Measurements from ENCODE around the gene GALC. TPM values are rescaled to one million over a fixed set of nuclear protein-coding genes. Genes with fewer than 3 reads are reported as not detected.

Gene GALC
- total and polyA plus RNA-seq, 9 of the 15 experiments (the other 6 are each of a cell fraction or from before 2014, with no cell fraction given) = 1.6 to 15.0 (median 7.3) TPM

- TF ChIP-seq, protein P1, sequence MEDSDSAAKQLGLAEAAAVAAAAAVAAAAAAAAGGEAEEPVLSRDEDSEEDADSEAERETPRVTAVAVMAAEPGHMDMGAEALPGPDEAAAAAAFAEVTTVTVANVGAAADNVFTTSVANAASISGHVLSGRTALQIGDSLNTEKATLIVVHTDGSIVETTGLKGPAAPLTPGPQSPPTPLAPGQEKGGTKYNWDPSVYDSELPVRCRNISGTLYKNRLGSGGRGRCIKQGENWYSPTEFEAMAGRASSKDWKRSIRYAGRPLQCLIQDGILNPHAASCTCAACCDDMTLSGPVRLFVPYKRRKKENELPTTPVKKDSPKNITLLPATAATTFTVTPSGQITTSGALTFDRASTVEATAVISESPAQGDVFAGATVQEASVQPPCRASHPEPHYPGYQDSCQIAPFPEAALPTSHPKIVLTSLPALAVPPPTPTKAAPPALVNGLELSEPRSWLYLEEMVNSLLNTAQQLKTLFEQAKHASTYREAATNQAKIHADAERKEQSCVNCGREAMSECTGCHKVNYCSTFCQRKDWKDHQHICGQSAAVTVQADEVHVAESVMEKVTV (CRISPR knock-in tag; IDR thresholded peaks at IDR 0.05) = peak; percentile 91
- TF ChIP-seq RAD21 (CRISPR knock-in tag; conservative IDR thresholded peaks at IDR 0.05 in 1 of 2, IDR thresholded peaks at IDR 0.05 in 1 of 2) (peak; percentile 89 to 91), RB1 (IDR thresholded peaks at IDR 0.05; ENCODE audit: low read depth) (0 out of 2 replicates have a peak, but pooled peaks have one; percentile 49), KLF16 (IDR thresholded peaks at IDR 0.05) (peak; percentile 59; the same call in 1 of the 2 replicates), CTBP1 (IDR thresholded peaks at IDR 0.05; ENCODE audit: borderline replicate concordance) (0 out of 2 replicates have a peak, but pooled peaks have one; percentile 25)
Observed at GRCh38 chr14:88013750-88014349, 20.9 kb upstream of the GALC start (continued).

DNA sequence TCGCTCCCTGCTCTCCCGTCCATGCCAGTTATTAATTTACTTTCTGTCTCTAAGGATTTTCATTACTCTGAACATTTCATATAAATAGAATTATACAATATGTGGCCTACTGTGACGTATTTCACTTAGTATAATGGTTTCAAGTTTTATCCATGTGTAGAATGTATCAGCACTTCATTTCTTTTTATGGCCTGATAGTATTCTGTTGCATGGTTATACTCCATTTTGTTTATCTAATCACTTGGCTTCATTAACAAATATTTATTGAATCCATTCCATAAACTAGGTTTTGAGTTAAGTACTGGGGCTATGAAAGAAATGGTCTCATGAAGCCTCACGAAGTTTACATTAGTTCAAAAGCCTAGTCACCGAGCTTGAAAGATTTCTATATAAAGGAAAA is 19.5 kb upstream of the GALC start:
- ATAC-seq = no peak
- no TSS peak for BruUV-seq (replicated peaks)
- no peak overlapping the region for H3K27ac ChIP-seq (ENCODE audit: extremely low read depth, low read depth, low read length)
- no peaks in the 10 kb centered on the region for H3K9me3 ChIP-seq (replicated peaks; ENCODE audit: control insufficient read depth, insufficient read depth, low read depth, low read length)
- no peak for DNase-seq (ENCODE audit: extremely low read depth in 1 of 4, low spot score in 3 of 4)
- ChIA-PET POLR2A (no interaction called here), CTCF (ENCODE audit: low intra/inter-chr PET ratio) (no interaction called here)
- in situ Hi-C loops (cut with MboI) (loop anchor here (10.0 kb wide), 1 partner anchor 162 kb away; no protein-coding TSS in a partner anchor), intact Hi-C loops (cut with micrococcal nuclease) (loop anchor here (2.0 to 5.0 kb wide), 3 partner anchors 130 to 222 kb away; no protein-coding TSS in a partner anchor)
- no peaks in the 10 kb centered on the region for H3K36me3 ChIP-seq (ENCODE audit: control insufficient read depth, insufficient read depth, low read length)
- 18% methylated on average over 5 of the region's 5 CpGs for WGBS (ENCODE audit: insufficient coverage, low coverage, missing lambda C conversion rate)
- FAIRE-seq = no peak
- H3K4me1 ChIP-seq (replicated peaks in 1 of 2; ENCODE audit: control insufficient read depth in 2 of 2, insufficient read depth in 2 of 2, low read length in 2 of 2) = no peaks in the 10 kb centered on the region
- H3K9me1 ChIP-seq (ENCODE audit: control insufficient read depth, insufficient read depth, low read length) = no peaks in the 10 kb centered on the region
- no peak overlapping the region for H2AFZ ChIP-seq (ENCODE audit: low read depth, low read length)
- no peak overlapping the region for H3K4me3 ChIP-seq
- no peaks in the 10 kb centered on the region for H3K27me3 ChIP-seq (ENCODE audit: control insufficient read depth in 2 of 2, insufficient read depth in 2 of 2, low read length in 2 of 2)
- no peaks in the 10 kb centered on the region for H4K20me1 ChIP-seq (replicated peaks; ENCODE audit: control insufficient read depth, insufficient read depth, low read length)
- H3K9ac ChIP-seq (ENCODE audit: insufficient read depth in 1 of 2, low read depth in 2 of 2, low read length in 2 of 2) = no peak overlapping the region
- no peaks in the 10 kb centered on the region for H3K79me2 ChIP-seq (ENCODE audit: control insufficient read depth, insufficient read depth, low read length)
- no peak overlapping the region for H3K4me2 ChIP-seq (ENCODE audit: insufficient read depth, low read length)
- no peak for TF ChIP-seq HDAC3 (IDR thresholded peaks at IDR 0.05; ENCODE audit: borderline replicate concordance, partially characterized antibody)
- TF ChIP-seq LEF1 (IDR thresholded peaks at IDR 0.05) = no peak
- no peak for TF ChIP-seq MTF1 (CRISPR knock-in tag; IDR thresholded peaks at IDR 0.05; ENCODE audit: borderline replicate concordance)
- TF ChIP-seq ZNF764 (CRISPR knock-in tag; IDR thresholded peaks at IDR 0.05; ENCODE audit: low read depth) = no peak
- TF ChIP-seq, protein P2, sequence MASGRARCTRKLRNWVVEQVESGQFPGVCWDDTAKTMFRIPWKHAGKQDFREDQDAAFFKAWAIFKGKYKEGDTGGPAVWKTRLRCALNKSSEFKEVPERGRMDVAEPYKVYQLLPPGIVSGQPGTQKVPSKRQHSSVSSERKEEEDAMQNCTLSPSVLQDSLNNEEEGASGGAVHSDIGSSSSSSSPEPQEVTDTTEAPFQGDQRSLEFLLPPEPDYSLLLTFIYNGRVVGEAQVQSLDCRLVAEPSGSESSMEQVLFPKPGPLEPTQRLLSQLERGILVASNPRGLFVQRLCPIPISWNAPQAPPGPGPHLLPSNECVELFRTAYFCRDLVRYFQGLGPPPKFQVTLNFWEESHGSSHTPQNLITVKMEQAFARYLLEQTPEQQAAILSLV (tag; IDR thresholded peaks at IDR 0.05) = no peak
- no peak for TF ChIP-seq TEAD4 (IDR thresholded peaks at IDR 0.05; ENCODE audit: low read length)
- TF ChIP-seq TEAD4 (CRISPR knock-in tag; IDR thresholded peaks at IDR 0.05; ENCODE audit: borderline replicate concordance) = no peak
- TF ChIP-seq HINFP (tag; conservative IDR thresholded peaks at IDR 0.05; ENCODE audit: low read depth) = no peak
- TF ChIP-seq, protein P3, sequence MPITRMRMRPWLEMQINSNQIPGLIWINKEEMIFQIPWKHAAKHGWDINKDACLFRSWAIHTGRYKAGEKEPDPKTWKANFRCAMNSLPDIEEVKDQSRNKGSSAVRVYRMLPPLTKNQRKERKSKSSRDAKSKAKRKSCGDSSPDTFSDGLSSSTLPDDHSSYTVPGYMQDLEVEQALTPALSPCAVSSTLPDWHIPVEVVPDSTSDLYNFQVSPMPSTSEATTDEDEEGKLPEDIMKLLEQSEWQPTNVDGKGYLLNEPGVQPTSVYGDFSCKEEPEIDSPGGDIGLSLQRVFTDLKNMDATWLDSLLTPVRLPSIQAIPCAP (CRISPR knock-in tag; IDR thresholded peaks at IDR 0.05; ENCODE audit: borderline replicate concordance) = no peak
